GM12875 (cell line): ENCODE measurements around the gene SCP2.

Experiments
- H3K4me3 ChIP-seq: one replicate; pipeline ENCODE4 v1.5.1; 2011; ENCODE audit warnings: low read depth, low read length, control low read depth
- TF ChIP-seq, protein P1 (sequence below): IDR thresholded peaks from 2 replicates; pipeline ENCODE4 v1.5.1; 2011; ENCODE audit warnings: low read depth, mild to moderate bottlenecking, control low read depth, inconsistent platforms, low read length, moderate library complexity, borderline replicate concordance; ENCODE audit not compliant: insufficient read depth

SCP2 gene

DNA sequence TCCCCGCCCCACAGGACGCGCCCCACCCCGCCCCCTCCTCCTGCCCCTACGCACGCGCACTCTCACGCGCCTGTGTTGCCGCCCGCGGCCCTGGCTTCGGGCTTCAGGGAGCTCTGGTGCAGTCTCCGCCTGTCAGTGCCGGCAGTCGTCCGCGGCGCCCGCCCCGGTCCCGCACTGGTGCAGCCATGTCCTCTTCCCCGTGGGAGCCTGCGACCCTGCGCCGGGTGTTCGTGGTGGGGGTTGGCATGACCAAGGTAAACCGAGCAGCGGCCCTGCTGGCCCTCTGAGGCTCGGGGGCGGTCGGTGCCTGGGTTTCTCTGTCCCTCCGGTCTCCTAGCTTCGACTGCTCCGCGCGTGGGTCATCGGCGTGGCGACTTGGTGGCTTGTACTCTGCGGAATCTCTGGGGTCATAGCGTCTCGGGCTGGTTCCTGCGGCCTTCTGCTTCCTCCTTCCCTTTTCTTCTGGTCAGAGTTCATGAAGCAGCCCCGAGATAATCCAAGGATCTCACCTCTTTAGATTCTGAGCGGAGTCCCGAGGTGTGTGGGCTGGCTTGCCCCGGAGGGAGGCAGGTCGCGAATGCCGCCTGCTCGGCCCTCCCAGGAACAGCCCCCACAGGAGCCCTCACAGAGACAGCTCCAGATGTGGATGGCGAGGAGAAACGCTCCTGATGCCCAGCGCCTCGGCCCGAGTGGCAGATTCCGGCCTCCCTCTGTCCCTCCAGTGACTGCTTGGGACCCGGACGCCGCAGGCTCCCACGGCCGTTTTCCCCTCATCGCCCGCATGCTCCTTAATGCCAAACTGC lies at the start of gene SCP2:
Gene SCP2, plus strand, starts transcription at position 65 of the 803 bp plus-strand sequence. Its CDS starts 121 bp downstream, at position 186.
- TF ChIP-seq, protein P1, sequence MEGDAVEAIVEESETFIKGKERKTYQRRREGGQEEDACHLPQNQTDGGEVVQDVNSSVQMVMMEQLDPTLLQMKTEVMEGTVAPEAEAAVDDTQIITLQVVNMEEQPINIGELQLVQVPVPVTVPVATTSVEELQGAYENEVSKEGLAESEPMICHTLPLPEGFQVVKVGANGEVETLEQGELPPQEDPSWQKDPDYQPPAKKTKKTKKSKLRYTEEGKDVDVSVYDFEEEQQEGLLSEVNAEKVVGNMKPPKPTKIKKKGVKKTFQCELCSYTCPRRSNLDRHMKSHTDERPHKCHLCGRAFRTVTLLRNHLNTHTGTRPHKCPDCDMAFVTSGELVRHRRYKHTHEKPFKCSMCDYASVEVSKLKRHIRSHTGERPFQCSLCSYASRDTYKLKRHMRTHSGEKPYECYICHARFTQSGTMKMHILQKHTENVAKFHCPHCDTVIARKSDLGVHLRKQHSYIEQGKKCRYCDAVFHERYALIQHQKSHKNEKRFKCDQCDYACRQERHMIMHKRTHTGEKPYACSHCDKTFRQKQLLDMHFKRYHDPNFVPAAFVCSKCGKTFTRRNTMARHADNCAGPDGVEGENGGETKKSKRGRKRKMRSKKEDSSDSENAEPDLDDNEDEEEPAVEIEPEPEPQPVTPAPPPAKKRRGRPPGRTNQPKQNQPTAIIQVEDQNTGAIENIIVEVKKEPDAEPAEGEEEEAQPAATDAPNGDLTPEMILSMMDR, result no peak
- peak within 1 kb of the TSS; percentile 74 for H3K4me3 ChIP-seq

DNA sequence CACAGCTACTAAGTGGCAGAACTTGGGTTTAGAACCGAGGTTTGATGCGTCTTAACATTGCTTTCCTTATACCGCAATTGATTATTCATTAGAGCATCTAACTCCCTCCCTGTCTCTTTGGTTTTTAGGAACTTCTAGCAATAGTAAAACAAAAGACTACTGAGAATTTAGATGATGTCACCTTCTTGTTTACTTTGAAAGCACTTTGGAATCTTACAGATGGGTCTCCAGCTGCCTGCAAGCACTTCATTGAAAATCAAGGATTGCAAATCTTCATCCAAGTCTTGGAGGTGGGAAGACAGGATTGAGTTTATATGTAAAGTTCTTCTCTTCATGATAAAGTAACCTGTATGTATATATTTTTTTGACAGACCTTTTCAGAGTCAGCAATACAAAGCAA lies 49.5 kb upstream of the SCP2 start:
- TF ChIP-seq, protein P1, result no peak

GRCh38 chr1:52880206-52880605 lies 46.9 kb upstream of the SCP2 start:
- H3K4me3 ChIP-seq, result no peak overlapping the region
- TF ChIP-seq, protein P1, result no peak

More for the DNA sequence above, 49.5 kb upstream of the SCP2 start:
- no peak overlapping the region for H3K4me3 ChIP-seq

DNA sequence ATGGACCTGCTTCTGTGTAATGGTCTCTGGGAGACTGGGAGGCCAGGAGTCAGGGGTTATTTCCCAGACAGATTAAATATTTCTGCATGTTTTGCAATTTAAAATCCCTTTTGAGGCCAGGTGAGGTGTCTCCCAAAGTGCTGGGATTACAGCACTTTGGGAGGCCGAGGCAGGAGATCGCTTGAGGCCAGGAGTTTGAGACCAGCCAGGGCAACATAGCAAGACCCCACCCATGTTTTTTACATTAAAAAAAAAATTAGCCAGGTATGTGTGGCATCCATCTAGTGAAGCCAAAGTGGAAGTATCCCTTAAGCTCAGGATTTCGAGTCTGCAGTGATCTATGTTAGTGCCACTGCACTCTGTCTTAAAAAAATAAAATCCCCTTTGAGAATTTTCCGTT lies 39.6 kb upstream of the SCP2 start:
- TF ChIP-seq, protein P1, result no peak
- no peak overlapping the region for H3K4me3 ChIP-seq

GRCh38 chr1:52892424-52893215 lies 34.5 kb upstream of the SCP2 start:
- H3K4me3 ChIP-seq, result no peak overlapping the region
- TF ChIP-seq, protein P1, result no peak

GRCh38 chr1:52899445-52899894 lies 27.6 kb upstream of the SCP2 start:
- no peak overlapping the region for H3K4me3 ChIP-seq
- TF ChIP-seq, protein P1, result no peak
